Keratinocyte (primary cell): ENCODE data around the gene PRPF6. TPM values are rescaled to one million over a fixed set of nuclear protein-coding genes. Genes with fewer than 3 reads are reported as not detected.

Experiments used
- DNase-seq: peaks from one replicate; pipeline ENCODE4 v3.0.0-alpha.2; 2011; ENCODE audit warnings: low read depth, missing footprints, low spot score
- FAIRE-seq: peaks from 2 replicates; lab custom pipeline; 2011; peaks lifted over from hg19 to GRCh38; lab: Jason Lieb, UNC
- H2AFZ ChIP-seq: 2 replicates; pipeline ENCODE4 v1.6.0; 2012; ENCODE audit warnings: low read length, control low read depth, inconsistent platforms; ENCODE audit not compliant: control insufficient read depth
- H3K27ac ChIP-seq: 2 replicates; pipeline ENCODE4 v1.5.1; 2011; ENCODE audit warnings: low read length; ENCODE audit not compliant: control insufficient read depth, insufficient read depth
- H3K27me3 ChIP-seq: 3 replicates; pipeline ENCODE4 v1.6.0; 2011; ENCODE audit warnings: low read length; ENCODE audit not compliant: control insufficient read depth, insufficient read depth; ENCODE audit errors: extremely low read depth
- H3K36me3 ChIP-seq, 2 experiments: 2 replicates in 1 of 2; 3 replicates in 1 of 2; pipeline ENCODE4 v1.5.1; 2011; ENCODE audit warnings: low read length in 2 of 2, mild to moderate bottlenecking in 1 of 2; ENCODE audit not compliant: control insufficient read depth in 2 of 2, insufficient read depth in 2 of 2; ENCODE audit errors: extremely low read depth in 1 of 2
- H3K4me1 ChIP-seq: 3 replicates; pipeline ENCODE4 v1.5.1; 2011; ENCODE audit warnings: low read length; ENCODE audit not compliant: control insufficient read depth, insufficient read depth; ENCODE audit errors: extremely low read depth
- H3K4me2 ChIP-seq: 3 replicates; pipeline ENCODE4 v1.6.0; 2011; ENCODE audit warnings: low read depth, low read length; ENCODE audit not compliant: control insufficient read depth, insufficient read depth; ENCODE audit errors: extremely low read depth
- H3K4me3 ChIP-seq, 3 experiments: fragments of 200-600 bp in 1 of 3; sonication (generic) in 1 of 3; 2 replicates in 2 of 3; 3 replicates in 1 of 3; pipeline ENCODE4 v1.5.1; 2011 to 2016; ENCODE audit warnings: low read length in 3 of 3, mild to moderate bottlenecking in 3 of 3, control low read depth in 2 of 3, inconsistent platforms in 1 of 3, low read depth in 1 of 3, mixed read lengths in 1 of 3, mixed run types in 1 of 3, moderate library complexity in 1 of 3; ENCODE audit not compliant: control insufficient read depth in 2 of 3, insufficient read depth in 2 of 3; ENCODE audit errors: extremely low read depth in 1 of 3
- H3K79me2 ChIP-seq: 2 replicates; pipeline ENCODE4 v1.6.0; 2012; ENCODE audit warnings: low read length; ENCODE audit not compliant: control insufficient read depth, insufficient read depth
- H3K9ac ChIP-seq: 3 replicates; pipeline ENCODE4 v1.6.0; 2011; ENCODE audit warnings: low read length; ENCODE audit not compliant: control insufficient read depth, insufficient read depth; ENCODE audit errors: extremely low read depth
- H3K9me1 ChIP-seq: 3 replicates; pipeline ENCODE4 v1.6.0; 2011; ENCODE audit warnings: low read length; ENCODE audit not compliant: control insufficient read depth, insufficient read depth; ENCODE audit errors: extremely low read depth
- H3K9me3 ChIP-seq: 2 replicates; pipeline ENCODE4 v1.5.1; 2012; ENCODE audit warnings: low read depth, low read length; ENCODE audit not compliant: control insufficient read depth
- H4K20me1 ChIP-seq: 3 replicates; pipeline ENCODE4 v1.6.0; 2011; ENCODE audit warnings: low read length; ENCODE audit not compliant: control insufficient read depth, insufficient read depth; ENCODE audit errors: extremely low read depth
- EZH2 ChIP-seq: IDR thresholded peaks from one replicate; pipeline ENCODE4 v1.6.1; 2012; ENCODE audit warnings: inconsistent platforms, mild to moderate bottlenecking, low read length, moderate library complexity
- dilution Hi-C: fragments of 300-500 bp; cut with MboI; formaldehyde crosslinking; loops from one replicate; pipeline ENCODE4 v1.7.0; 2020; ENCODE audit warnings: low sequenced_read_pairs; ENCODE audit not compliant: extremely low pct_ligation_motif_present
- polyA plus RNA-seq, 5 experiments: library from polyadenylated mRNA; depleted of rRNA in 3 of 5; stranded (reverse) in 3 of 5; stranded (forward) in 1 of 5; unstranded in 1 of 5; fragments of >200 nt; gene quantifications; 1 replicate in 1 of 5; 2 replicates in 3 of 5; 3 replicates in 1 of 5; pipeline versions ENCODE4 v1.2.1 to v1.2.3, GENCODE V29; 2011 to 2012; ENCODE audit warnings: missing spikeins in 2 of 5, low read depth in 1 of 5, low replicate concordance in 1 of 5
- TF ChIP-seq, protein P1 (sequence below), 3 experiments: IDR thresholded peaks in 1 of 3; conservative IDR thresholded peaks in 1 of 3; optimal IDR thresholded peaks in 1 of 3; 2 replicates in 2 of 3; 3 replicates in 1 of 3; pipeline versions ENCODE3 to v1.5.1; 2011; ENCODE audit warnings: low read length in 3 of 3, mild to moderate bottlenecking in 3 of 3, moderate library complexity in 2 of 3, control low read depth in 1 of 3, inconsistent platforms in 1 of 3; ENCODE audit not compliant: insufficient read depth in 2 of 3; ENCODE audit errors: extremely low read depth in 1 of 3

The PRPF6 gene
- polyA plus RNA-seq, 1 donor (not counting 4 experiments of a cell fraction or from before 2014, with no cell fraction given): 30.5 TPM

DNA sequence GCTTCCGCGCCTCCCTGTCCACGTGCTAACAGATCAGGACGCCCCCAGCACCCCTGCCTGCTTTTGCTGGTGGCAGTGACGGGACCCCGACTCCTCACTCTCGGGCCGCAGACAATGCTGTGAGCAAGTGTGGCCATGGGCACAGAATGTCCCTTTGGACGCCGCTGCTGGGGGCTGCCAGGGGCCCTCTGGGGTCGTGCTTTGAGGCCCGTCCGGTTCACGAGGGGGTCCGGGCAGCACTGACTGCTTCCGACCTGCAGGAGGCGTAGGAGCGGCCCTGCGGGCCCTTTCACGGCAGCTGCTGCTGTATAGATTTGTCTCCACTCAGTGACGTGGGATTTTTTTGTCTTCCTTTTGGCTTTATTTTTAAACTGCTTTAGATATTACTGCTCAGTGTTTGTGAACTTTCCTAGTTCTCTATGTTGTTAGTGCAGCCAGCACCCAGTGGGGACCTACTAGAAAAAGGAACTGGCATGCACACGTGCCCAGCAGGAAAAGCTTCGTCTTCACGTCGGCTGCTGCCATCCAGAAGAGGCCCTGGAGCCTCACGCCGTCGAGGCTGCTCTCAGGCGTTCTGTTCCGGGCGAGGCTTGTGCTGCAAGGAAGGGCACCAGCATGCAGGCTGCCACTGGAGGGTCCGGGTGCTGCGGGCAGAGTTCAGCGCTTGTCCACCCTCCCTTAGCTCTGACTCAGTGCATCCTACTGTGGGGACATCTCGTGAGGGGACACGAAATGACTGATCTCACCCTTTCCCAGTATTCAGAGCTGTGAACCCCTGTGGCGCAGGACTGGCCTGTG, 46.5 kb upstream of the PRPF6 start:
- Histone ChIP-seq H3K36me3 (peaks cover 43 to 50% of the 10 kb centered on the region in 2 experiments), H3K79me2 (peaks cover 58% of the 10 kb centered on the region), H3K27me3 (no peaks in the 10 kb centered on the region), H3K9me3 (no peaks in the 10 kb centered on the region), H4K20me1 (peaks cover 15% of the 10 kb centered on the region), H3K4me1 (no peaks in the 10 kb centered on the region), H2AFZ (no peak overlapping the region), H3K9me1 (no peaks in the 10 kb centered on the region), H3K4me3 (no peak overlapping the region), H3K9ac (no peak overlapping the region), H3K27ac (no peak overlapping the region), H3K4me2 (no peak overlapping the region)
- dilution Hi-C loops: no loop called here
- DNase-seq: no peak
- TF ChIP-seq, protein P1, sequence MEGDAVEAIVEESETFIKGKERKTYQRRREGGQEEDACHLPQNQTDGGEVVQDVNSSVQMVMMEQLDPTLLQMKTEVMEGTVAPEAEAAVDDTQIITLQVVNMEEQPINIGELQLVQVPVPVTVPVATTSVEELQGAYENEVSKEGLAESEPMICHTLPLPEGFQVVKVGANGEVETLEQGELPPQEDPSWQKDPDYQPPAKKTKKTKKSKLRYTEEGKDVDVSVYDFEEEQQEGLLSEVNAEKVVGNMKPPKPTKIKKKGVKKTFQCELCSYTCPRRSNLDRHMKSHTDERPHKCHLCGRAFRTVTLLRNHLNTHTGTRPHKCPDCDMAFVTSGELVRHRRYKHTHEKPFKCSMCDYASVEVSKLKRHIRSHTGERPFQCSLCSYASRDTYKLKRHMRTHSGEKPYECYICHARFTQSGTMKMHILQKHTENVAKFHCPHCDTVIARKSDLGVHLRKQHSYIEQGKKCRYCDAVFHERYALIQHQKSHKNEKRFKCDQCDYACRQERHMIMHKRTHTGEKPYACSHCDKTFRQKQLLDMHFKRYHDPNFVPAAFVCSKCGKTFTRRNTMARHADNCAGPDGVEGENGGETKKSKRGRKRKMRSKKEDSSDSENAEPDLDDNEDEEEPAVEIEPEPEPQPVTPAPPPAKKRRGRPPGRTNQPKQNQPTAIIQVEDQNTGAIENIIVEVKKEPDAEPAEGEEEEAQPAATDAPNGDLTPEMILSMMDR (optimal IDR thresholded peaks at IDR 0.05 in 1 of 3, IDR thresholded peaks at IDR 0.05 in 1 of 3, conservative IDR thresholded peaks at IDR 0.05 in 1 of 3; ENCODE audit: extremely low read depth in 1 of 3, insufficient read depth in 2 of 3, low read length in 3 of 3): peak in 2 of 3 experiments; percentile 9 to 31
- TF ChIP-seq EZH2: no peak
- no peak for FAIRE-seq

DNA sequence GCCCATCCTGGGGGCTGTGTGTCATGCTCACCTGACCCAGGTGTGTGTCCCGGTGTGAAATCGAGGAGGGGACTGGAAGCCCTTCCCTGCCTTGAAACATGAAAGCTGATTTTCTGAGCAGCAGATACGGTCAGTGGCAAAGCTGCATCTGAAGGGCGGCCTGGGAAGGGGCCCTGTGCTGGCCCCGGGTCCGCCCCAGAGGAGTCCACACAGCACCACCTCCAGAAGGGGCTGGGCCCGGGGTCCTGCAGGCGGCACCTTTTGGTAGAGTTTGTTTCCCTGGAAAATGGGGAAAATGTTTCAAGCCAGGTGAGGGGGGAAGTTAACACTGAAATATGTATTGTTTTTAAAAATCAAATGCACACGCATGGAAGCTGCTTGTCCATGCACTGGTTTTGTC, 45.5 kb upstream of the PRPF6 start:
- H3K4me1 ChIP-seq: no peaks in the 10 kb centered on the region
- H3K9ac ChIP-seq: no peak overlapping the region
- H3K9me1 ChIP-seq: no peaks in the 10 kb centered on the region
- no peak overlapping the region for H3K4me3 ChIP-seq
- H3K79me2 ChIP-seq: peaks cover 57% of the 10 kb centered on the region
- FAIRE-seq (no peak), DNase-seq (no peak)
- H2AFZ ChIP-seq: no peak overlapping the region
- dilution Hi-C loops: no loop called here
- H3K4me2 ChIP-seq: no peak overlapping the region
- H4K20me1 ChIP-seq: peaks cover 15% of the 10 kb centered on the region
- H3K27ac ChIP-seq: no peak overlapping the region
- H3K27me3 ChIP-seq: no peaks in the 10 kb centered on the region
- H3K36me3 ChIP-seq: peaks cover 42 to 47% of the 10 kb centered on the region in 2 experiments
- no peak for TF ChIP-seq EZH2
- TF ChIP-seq, protein P1 (optimal IDR thresholded peaks at IDR 0.05 in 1 of 3, IDR thresholded peaks at IDR 0.05 in 1 of 3, conservative IDR thresholded peaks at IDR 0.05 in 1 of 3; ENCODE audit: extremely low read depth in 1 of 3, insufficient read depth in 2 of 3, low read length in 3 of 3): no peak
- no peaks in the 10 kb centered on the region for H3K9me3 ChIP-seq
